WTC11 (cell line): Measurements from ENCODE around the gene DPH1. TPM values are rescaled to one million over a fixed set of nuclear protein-coding genes. Genes with fewer than 3 reads are reported as not detected.

Source experiments
- ATAC-seq: fragments of 200-7000 bp; cut with Tn5 transposase; 2 replicates; pipeline ENCODE4 v1.10.0; 2021; ENCODE audit warnings: mild to moderate bottlenecking, moderate library complexity
- CTCF ChIA-PET: fragments of 300-600 bp; sonication (Branson Sonifier 250); formaldehyde crosslinking; loops from one replicate; lab custom pipeline; 2021; ENCODE audit warnings: antibody characterized with exemption; lab: Charles Lee
- POLR2A ChIA-PET: fragments of 350-600 bp; sonication (Branson Sonifier 250); formaldehyde crosslinking; loops from one replicate; lab custom pipeline; 2021; ENCODE audit warnings: antibody characterized with exemption; lab: Charles Lee
- DNase-seq: peaks from one replicate; pipeline ENCODE4 v3.0.0; 2021; ENCODE audit warnings: low spot score
- H3K27ac Mint-ChIP-seq: 2 replicates; pipeline ENCODE4 v1.8.0; 2021; ENCODE audit warnings: mixed read lengths
- H3K27me3 Mint-ChIP-seq: 2 replicates; pipeline ENCODE4 v1.8.0; 2021; ENCODE audit warnings: low read depth, mild to moderate bottlenecking, moderate library complexity, mixed read lengths
- H3K36me3 Mint-ChIP-seq: 2 replicates; pipeline ENCODE4 v1.8.0; 2021; ENCODE audit warnings: mixed read lengths
- H3K4me1 Mint-ChIP-seq: 2 replicates; pipeline ENCODE4 v1.8.0; 2022; ENCODE audit warnings: mixed read lengths
- H3K4me3 Mint-ChIP-seq: 2 replicates; pipeline ENCODE4 v1.8.0; 2021; ENCODE audit warnings: mild to moderate bottlenecking, moderate library complexity, mixed read lengths
- H3K9me3 Mint-ChIP-seq: 2 replicates; pipeline ENCODE4 v1.8.0; 2021; ENCODE audit warnings: mixed read lengths
- ATF1 ChIP-seq: sonication (generic); formaldehyde crosslinking; IDR thresholded peaks from 2 replicates; pipeline ENCODE4 v1.8.1; 2023; ENCODE audit warnings: mild to moderate bottlenecking, moderate library complexity, missing genetic modification reagents
- ELF4 ChIP-seq: sonication (generic); formaldehyde crosslinking; IDR thresholded peaks from 2 replicates; pipeline ENCODE4 v1.8.1; 2022; ENCODE audit warnings: low read depth, mild to moderate bottlenecking, moderate library complexity, missing genetic modification reagents
- GRHL2 ChIP-seq: fragments of 250-450 bp; sonication (Bioruptor Pico); IDR thresholded peaks from 2 replicates; pipeline ENCODE4 v1.8.0; 2022; ENCODE audit warnings: mild to moderate bottlenecking, moderate library complexity; ENCODE audit not compliant: insufficient replicate concordance, severe bottlenecking
- NFE2L1 ChIP-seq: sonication (generic); formaldehyde crosslinking; IDR thresholded peaks from 2 replicates; pipeline ENCODE4 v1.8.1; 2023; ENCODE audit warnings: missing genetic modification reagents
- NFYB ChIP-seq: sonication (generic); formaldehyde crosslinking; conservative IDR thresholded peaks from 2 replicates; pipeline ENCODE4 v1.8.0; 2022; ENCODE audit warnings: low read depth, missing genetic modification reagents
- NR2C2 ChIP-seq: sonication (generic); formaldehyde crosslinking; IDR thresholded peaks from 2 replicates; pipeline ENCODE4 v1.8.0; 2022; ENCODE audit warnings: mild to moderate bottlenecking, missing genetic modification reagents
- OVOL2 ChIP-seq: fragments of 250-450 bp; sonication (Bioruptor Pico); IDR thresholded peaks from 2 replicates; pipeline ENCODE4 v1.9.0; 2021; ENCODE audit warnings: mild to moderate bottlenecking, borderline replicate concordance
- STAT6 ChIP-seq: sonication (generic); formaldehyde crosslinking; conservative IDR thresholded peaks from 2 replicates; pipeline ENCODE4 v1.8.1; 2023; ENCODE audit warnings: mild to moderate bottlenecking, low read depth, missing genetic modification reagents, moderate library complexity
- ZNF219 ChIP-seq: sonication (generic); formaldehyde crosslinking; IDR thresholded peaks from 2 replicates; pipeline ENCODE4 v1.8.0; 2023; ENCODE audit warnings: missing genetic modification reagents, mild to moderate bottlenecking, borderline replicate concordance
- ZNF232 ChIP-seq: sonication (generic); formaldehyde crosslinking; IDR thresholded peaks from 2 replicates; pipeline ENCODE4 v1.8.0; 2022; ENCODE audit warnings: mild to moderate bottlenecking, missing genetic modification reagents
- ZNF416 ChIP-seq: fragments of 250-450 bp; sonication (Bioruptor Pico); IDR thresholded peaks from 2 replicates; pipeline ENCODE4 v1.9.0; 2021; ENCODE audit warnings: mild to moderate bottlenecking, inconsistent platforms
- ZNF423 ChIP-seq: fragments of 250-450 bp; sonication (Bioruptor Pico); IDR thresholded peaks from 2 replicates; pipeline ENCODE4 v2.1.2; 2022; ENCODE audit warnings: mild to moderate bottlenecking, moderate library complexity
- ZNF425 ChIP-seq: fragments of 250-450 bp; sonication (Bioruptor Pico); conservative IDR thresholded peaks from 2 replicates; pipeline ENCODE4 v1.9.0; 2021; ENCODE audit warnings: mild to moderate bottlenecking
- total RNA-seq: library from RNA; stranded (reverse); gene quantifications from 3 replicates; pipeline ENCODE4 v1.2.3, GENCODE V29; 2021
- TF ChIP-seq, protein P1 (sequence below): sonication (generic); formaldehyde crosslinking; IDR thresholded peaks from 2 replicates; pipeline ENCODE4 v1.8.1; 2022; ENCODE audit warnings: low read depth, missing genetic modification reagents, borderline replicate concordance
- TF ChIP-seq, protein P2 (sequence below): sonication (generic); formaldehyde crosslinking; IDR thresholded peaks from 2 replicates; pipeline ENCODE4 v1.8.1; 2022; ENCODE audit warnings: mild to moderate bottlenecking, moderate library complexity, missing genetic modification reagents
- TF ChIP-seq, protein P3 (sequence below): sonication (generic); formaldehyde crosslinking; IDR thresholded peaks from 2 replicates; pipeline ENCODE4 v1.8.0; 2023; ENCODE audit warnings: missing genetic modification reagents, mild to moderate bottlenecking, borderline replicate concordance
- TF ChIP-seq, protein P4 (sequence below): sonication (generic); formaldehyde crosslinking; IDR thresholded peaks from 2 replicates; pipeline ENCODE4 v1.8.0; 2022; ENCODE audit warnings: mild to moderate bottlenecking, missing genetic modification reagents

Gene DPH1
- total RNA-seq, 1 experiment from 2014 or later: 43.2 TPM

DNA sequence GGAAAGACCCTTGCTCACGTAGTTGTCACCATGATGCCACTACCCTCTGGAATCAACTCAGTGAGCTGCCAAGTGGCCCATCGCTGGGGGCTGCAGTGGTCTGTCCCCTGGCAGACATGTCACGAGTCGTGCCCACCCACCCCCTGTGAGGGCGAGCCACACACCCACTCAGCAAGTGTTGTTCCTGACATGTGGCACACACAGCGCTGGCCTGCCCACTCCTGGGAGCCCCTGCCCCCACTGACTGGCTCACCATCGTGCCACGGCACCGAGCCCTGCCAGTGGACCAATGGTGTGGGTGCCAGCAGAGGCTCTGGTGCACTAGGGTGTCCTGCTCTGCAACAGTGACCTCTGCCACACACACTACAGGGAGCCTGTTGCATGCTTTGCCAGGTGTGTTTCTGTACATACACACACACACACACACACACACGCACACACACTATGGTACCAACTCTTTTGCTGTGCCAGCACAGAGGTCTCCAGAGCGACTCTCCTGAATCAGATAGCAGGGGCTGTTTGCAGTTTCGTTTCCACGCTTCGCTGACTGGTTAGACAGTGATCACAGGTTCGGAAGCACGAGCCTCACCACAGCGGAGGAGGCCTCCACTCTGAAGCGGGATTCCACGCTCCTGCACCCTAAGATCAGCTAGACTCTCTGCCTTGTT, 12.5 kb upstream of the DPH1 start:
- peaks cover 9% of the 10 kb centered on the region for H3K4me1 Mint-ChIP-seq
- H3K9me3 Mint-ChIP-seq: no peaks in the 10 kb centered on the region
- ATAC-seq (no peak), DNase-seq (no peak)
- no peak for TF ChIP-seq ELF4 (CRISPR knock-in tag)
- TF ChIP-seq, protein P1, sequence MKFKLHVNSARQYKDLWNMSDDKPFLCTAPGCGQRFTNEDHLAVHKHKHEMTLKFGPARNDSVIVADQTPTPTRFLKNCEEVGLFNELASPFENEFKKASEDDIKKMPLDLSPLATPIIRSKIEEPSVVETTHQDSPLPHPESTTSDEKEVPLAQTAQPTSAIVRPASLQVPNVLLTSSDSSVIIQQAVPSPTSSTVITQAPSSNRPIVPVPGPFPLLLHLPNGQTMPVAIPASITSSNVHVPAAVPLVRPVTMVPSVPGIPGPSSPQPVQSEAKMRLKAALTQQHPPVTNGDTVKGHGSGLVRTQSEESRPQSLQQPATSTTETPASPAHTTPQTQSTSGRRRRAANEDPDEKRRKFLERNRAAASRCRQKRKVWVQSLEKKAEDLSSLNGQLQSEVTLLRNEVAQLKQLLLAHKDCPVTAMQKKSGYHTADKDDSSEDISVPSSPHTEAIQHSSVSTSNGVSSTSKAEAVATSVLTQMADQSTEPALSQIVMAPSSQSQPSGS: no peak
- TF ChIP-seq, protein P2, sequence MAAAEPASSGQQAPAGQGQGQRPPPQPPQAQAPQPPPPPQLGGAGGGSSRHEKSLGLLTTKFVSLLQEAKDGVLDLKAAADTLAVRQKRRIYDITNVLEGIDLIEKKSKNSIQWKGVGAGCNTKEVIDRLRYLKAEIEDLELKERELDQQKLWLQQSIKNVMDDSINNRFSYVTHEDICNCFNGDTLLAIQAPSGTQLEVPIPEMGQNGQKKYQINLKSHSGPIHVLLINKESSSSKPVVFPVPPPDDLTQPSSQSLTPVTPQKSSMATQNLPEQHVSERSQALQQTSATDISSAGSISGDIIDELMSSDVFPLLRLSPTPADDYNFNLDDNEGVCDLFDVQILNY (CRISPR knock-in tag): no peak
- no peak for TF ChIP-seq ZNF425 (CRISPR knock-in tag)
- no peak for TF ChIP-seq ZNF423 (CRISPR knock-in tag)
- TF ChIP-seq, protein P3, sequence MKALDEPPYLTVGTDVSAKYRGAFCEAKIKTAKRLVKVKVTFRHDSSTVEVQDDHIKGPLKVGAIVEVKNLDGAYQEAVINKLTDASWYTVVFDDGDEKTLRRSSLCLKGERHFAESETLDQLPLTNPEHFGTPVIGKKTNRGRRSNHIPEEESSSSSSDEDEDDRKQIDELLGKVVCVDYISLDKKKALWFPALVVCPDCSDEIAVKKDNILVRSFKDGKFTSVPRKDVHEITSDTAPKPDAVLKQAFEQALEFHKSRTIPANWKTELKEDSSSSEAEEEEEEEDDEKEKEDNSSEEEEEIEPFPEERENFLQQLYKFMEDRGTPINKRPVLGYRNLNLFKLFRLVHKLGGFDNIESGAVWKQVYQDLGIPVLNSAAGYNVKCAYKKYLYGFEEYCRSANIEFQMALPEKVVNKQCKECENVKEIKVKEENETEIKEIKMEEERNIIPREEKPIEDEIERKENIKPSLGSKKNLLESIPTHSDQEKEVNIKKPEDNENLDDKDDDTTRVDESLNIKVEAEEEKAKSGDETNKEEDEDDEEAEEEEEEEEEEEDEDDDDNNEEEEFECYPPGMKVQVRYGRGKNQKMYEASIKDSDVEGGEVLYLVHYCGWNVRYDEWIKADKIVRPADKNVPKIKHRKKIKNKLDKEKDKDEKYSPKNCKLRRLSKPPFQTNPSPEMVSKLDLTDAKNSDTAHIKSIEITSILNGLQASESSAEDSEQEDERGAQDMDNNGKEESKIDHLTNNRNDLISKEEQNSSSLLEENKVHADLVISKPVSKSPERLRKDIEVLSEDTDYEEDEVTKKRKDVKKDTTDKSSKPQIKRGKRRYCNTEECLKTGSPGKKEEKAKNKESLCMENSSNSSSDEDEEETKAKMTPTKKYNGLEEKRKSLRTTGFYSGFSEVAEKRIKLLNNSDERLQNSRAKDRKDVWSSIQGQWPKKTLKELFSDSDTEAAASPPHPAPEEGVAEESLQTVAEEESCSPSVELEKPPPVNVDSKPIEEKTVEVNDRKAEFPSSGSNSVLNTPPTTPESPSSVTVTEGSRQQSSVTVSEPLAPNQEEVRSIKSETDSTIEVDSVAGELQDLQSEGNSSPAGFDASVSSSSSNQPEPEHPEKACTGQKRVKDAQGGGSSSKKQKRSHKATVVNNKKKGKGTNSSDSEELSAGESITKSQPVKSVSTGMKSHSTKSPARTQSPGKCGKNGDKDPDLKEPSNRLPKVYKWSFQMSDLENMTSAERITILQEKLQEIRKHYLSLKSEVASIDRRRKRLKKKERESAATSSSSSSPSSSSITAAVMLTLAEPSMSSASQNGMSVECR: no peak
- ChIA-PET CTCF (no interaction called here), POLR2A (no interaction called here)
- H3K27me3 Mint-ChIP-seq: peaks cover 77% of the 10 kb centered on the region
- no peaks in the 10 kb centered on the region for H3K36me3 Mint-ChIP-seq
- no peak overlapping the region for H3K27ac Mint-ChIP-seq
- no peak overlapping the region for H3K4me3 Mint-ChIP-seq

- Mint-ChIP-seq H3K9me3 (no peaks in the 10 kb centered on the region), H3K4me1 (peaks cover 3% of the 10 kb centered on the region; the same call in 1 of the 2 replicates), H3K27ac (no peak overlapping the region), H3K36me3 (no peaks in the 10 kb centered on the region), H3K4me3 (no peak overlapping the region), H3K27me3 (peaks cover 81% of the 10 kb centered on the region)
- ChIA-PET POLR2A (interaction anchor here (0.5 kb wide), 1 partner anchor 19 kb away, joined by 3 read pairs; no protein-coding TSS in a partner anchor), CTCF (interaction anchor here (0.9 to 2.6 kb wide), 4 partner anchors 23 to 389 kb away, joined by 3 to 12 read pairs (median 4); partner anchors contain the start of gene OVCA2)
- DNase-seq (no peak), ATAC-seq (no peak)
- no peak for TF ChIP-seq NFYB (CRISPR knock-in tag)
- TF ChIP-seq NR2C2 (CRISPR knock-in tag): no peak
- TF ChIP-seq GRHL2: no peak
- no peak for TF ChIP-seq ZNF416 (CRISPR knock-in tag)
- TF ChIP-seq STAT6 (CRISPR knock-in tag): no peak
- no peak for TF ChIP-seq OVOL2 (CRISPR knock-in tag)
- no peak for TF ChIP-seq ZNF232 (CRISPR knock-in tag)
- TF ChIP-seq ZNF219 (CRISPR knock-in tag): no peak
- no peak for TF ChIP-seq ATF1
- TF ChIP-seq, protein P4, sequence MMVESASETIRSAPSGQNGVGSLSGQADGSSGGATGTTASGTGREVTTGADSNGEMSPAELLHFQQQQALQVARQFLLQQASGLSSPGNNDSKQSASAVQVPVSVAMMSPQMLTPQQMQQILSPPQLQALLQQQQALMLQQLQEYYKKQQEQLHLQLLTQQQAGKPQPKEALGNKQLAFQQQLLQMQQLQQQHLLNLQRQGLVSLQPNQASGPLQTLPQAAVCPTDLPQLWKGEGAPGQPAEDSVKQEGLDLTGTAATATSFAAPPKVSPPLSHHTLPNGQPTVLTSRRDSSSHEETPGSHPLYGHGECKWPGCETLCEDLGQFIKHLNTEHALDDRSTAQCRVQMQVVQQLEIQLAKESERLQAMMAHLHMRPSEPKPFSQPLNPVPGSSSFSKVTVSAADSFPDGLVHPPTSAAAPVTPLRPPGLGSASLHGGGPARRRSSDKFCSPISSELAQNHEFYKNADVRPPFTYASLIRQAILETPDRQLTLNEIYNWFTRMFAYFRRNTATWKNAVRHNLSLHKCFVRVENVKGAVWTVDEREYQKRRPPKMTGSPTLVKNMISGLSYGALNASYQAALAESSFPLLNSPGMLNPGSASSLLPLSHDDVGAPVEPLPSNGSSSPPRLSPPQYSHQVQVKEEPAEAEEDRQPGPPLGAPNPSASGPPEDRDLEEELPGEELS (CRISPR knock-in tag): no peak
- TF ChIP-seq NFE2L1 (CRISPR knock-in tag): no peak
These were observed 11.0 kb upstream of the DPH1 start for GRCh38 chr17:2018716-2019510.
